HEK293T (cell line): Measurements from ENCODE around the gene DNPH1.

Source experiments
- CTCF ChIA-PET: fragments of 350-600 bp; formaldehyde crosslinking; extraction: SDS; loops from one replicate; lab custom pipeline; 2021; ENCODE audit warnings: antibody characterized with exemption, inconsistent platforms; lab: Yijun Ruan, JAX
- POLR2A ChIA-PET: fragments of 350-600 bp; formaldehyde crosslinking; extraction: SDS; loops from one replicate; lab custom pipeline; 2020; ENCODE audit warnings: antibody characterized with exemption, inconsistent platforms; lab: Yijun Ruan, JAX
- DNase-seq: peaks from one replicate; pipeline ENCODE4 v3.0.0; 2012; ENCODE audit warnings: mixed read lengths; ENCODE audit errors: extremely low spot score
- ARNT ChIP-seq: fragments of 450-650 bp; IDR thresholded peaks from 2 replicates; pipeline ENCODE4 v1.6.1; 2017; ENCODE audit warnings: mild to moderate bottlenecking
- BHLHE40 ChIP-seq: fragments of 450-650 bp; IDR thresholded peaks from 2 replicates; pipeline ENCODE4 v1.6.1; 2016; ENCODE audit warnings: mild to moderate bottlenecking, moderate library complexity, borderline replicate concordance
- CTBP1 ChIP-seq: fragments of 450-650 bp; IDR thresholded peaks from 2 replicates; pipeline ENCODE4 v1.6.1; 2016; ENCODE audit warnings: borderline replicate concordance
- ELF4 ChIP-seq: fragments of 450-650 bp; IDR thresholded peaks from 2 replicates; pipeline ENCODE4 v1.6.1; 2017; ENCODE audit warnings: antibody characterized with exemption
- FOXA1 ChIP-seq: fragments of 450-650 bp; IDR thresholded peaks from 2 replicates; pipeline ENCODE4 v1.6.1; 2016; ENCODE audit warnings: mild to moderate bottlenecking
- FOXK2 ChIP-seq: fragments of 450-650 bp; IDR thresholded peaks from 2 replicates; pipeline ENCODE4 v1.6.1; 2016; ENCODE audit warnings: mild to moderate bottlenecking
- FOXM1 ChIP-seq: fragments of 450-650 bp; IDR thresholded peaks from 2 replicates; pipeline ENCODE4 v1.6.1; 2017; ENCODE audit warnings: mild to moderate bottlenecking, borderline replicate concordance
- HDGF ChIP-seq: fragments of 450-650 bp; IDR thresholded peaks from 2 replicates; pipeline ENCODE4 v1.6.1; 2017; ENCODE audit warnings: antibody characterized with exemption, borderline replicate concordance
- L3MBTL2 ChIP-seq: fragments of 450-650 bp; conservative IDR thresholded peaks from 2 replicates; pipeline ENCODE4 v1.6.1; 2016; ENCODE audit warnings: mild to moderate bottlenecking
- LEF1 ChIP-seq: fragments of 450-650 bp; IDR thresholded peaks from 2 replicates; pipeline ENCODE4 v1.6.1; 2017; ENCODE audit warnings: mild to moderate bottlenecking, borderline replicate concordance
- NFRKB ChIP-seq: fragments of 450-650 bp; IDR thresholded peaks from 2 replicates; pipeline ENCODE4 v1.6.1; 2016; ENCODE audit warnings: mild to moderate bottlenecking, moderate library complexity
- SP1 ChIP-seq: fragments of 450-650 bp; IDR thresholded peaks from 2 replicates; pipeline ENCODE4 v1.6.1; 2017
- SUZ12 ChIP-seq: fragments of 450-650 bp; IDR thresholded peaks from 2 replicates; pipeline ENCODE4 v1.6.1; 2016; ENCODE audit warnings: mild to moderate bottlenecking
- TARDBP ChIP-seq: fragments of 450-650 bp; IDR thresholded peaks from 2 replicates; pipeline ENCODE4 v1.6.1; 2016
- ZNF384 ChIP-seq: fragments of 450-650 bp; IDR thresholded peaks from 2 replicates; pipeline ENCODE4 v1.6.1; 2016
- TF ChIP-seq, protein P1 (sequence below): fragments of 450-650 bp; IDR thresholded peaks from 2 replicates; pipeline ENCODE4 v1.6.1; 2016

The DNPH1 gene

DNA sequence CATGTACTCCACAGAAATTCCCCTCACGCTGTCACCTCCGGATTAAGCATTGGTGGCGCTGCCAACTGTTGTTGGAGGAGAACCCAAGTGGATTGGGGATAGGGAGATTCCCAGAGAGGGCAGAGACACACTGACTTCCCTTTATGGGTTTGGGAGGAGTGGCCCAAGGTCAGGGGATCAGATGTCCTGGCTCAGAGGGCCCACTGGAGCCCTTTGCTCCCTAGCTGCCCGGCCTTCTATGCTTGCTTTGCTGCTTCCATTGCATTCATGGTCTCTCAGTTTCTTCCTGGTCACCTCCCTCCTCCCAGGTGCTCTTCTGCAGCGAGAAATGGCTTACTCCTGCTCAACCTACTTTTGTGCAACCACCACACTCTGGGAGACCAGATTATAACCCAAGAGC, 32.9 kb downstream of the DNPH1 start:
- POLR2A ChIA-PET: interaction anchor here (1.2 kb wide), 1 partner anchor 14 kb away, joined by 5 read pairs; the partner anchor contains the start of gene CUL9
- CTCF ChIA-PET: no interaction called here

DNA sequence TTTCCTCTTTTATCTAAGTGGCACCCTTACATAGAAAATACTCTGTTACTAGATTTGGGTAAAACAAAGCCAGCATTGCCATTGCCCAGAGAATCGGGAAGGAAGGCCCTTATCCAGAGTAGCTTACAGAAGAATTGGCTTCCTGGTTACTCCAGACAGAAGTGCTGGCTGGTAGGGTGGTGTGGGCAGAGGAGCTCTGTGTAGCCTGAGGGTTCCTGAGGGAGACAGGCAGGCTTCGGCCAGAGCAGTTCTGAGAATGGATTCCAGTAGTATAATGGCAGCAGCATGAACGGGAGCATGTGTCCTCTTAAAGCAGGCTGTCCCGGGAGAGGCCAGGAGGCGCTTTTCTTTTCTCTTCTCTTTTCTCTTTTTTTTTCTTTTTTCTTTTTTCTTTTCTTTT, 35.4 kb downstream of the DNPH1 start:
- no peak for DNase-seq
- CTCF ChIA-PET: no interaction called here
- no peak for TF ChIP-seq SP1
- POLR2A ChIA-PET: no interaction called here

More for the DNA sequence above, 32.9 kb downstream of the DNPH1 start:
- DNase-seq: no peak
- TF ChIP-seq BHLHE40 (no peak), FOXM1 (no peak), SP1 (no peak), ZNF384 (no peak), FOXA1 (no peak)

DNA sequence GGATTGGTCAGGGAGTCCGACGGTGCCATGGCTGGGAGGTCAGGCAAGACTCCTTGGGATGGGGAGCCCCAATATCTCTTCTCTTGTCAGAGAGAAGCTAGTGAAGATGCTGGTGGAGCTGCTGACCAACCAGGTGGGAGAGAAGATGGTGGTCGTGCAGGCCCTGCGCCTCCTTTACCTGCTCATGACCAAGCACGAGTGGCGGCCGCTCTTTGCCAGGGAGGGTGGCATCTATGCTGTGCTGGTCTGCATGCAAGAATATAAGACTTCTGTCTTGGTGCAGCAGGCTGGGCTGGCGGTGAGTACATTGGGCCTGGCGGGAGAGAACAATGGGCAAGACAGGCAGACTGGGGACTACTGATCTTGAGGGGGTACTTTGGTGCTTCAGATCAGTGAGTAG, 36.4 kb downstream of the DNPH1 start:
- POLR2A ChIA-PET: interaction anchor here (3.6 kb wide), 1 partner anchor 11 kb away, joined by 18 read pairs; the partner anchor contains the start of gene CUL9
- TF ChIP-seq LEF1 (no peak), ZNF384 (no peak), CTBP1 (no peak), SUZ12 (no peak), TARDBP (no peak), FOXK2 (no peak), ARNT (no peak), FOXM1 (no peak), SP1 (no peak), L3MBTL2 (no peak), BHLHE40 (no peak), HDGF (no peak), FOXA1 (no peak), NFRKB (no peak), ELF4 (no peak)
- TF ChIP-seq, protein P1, sequence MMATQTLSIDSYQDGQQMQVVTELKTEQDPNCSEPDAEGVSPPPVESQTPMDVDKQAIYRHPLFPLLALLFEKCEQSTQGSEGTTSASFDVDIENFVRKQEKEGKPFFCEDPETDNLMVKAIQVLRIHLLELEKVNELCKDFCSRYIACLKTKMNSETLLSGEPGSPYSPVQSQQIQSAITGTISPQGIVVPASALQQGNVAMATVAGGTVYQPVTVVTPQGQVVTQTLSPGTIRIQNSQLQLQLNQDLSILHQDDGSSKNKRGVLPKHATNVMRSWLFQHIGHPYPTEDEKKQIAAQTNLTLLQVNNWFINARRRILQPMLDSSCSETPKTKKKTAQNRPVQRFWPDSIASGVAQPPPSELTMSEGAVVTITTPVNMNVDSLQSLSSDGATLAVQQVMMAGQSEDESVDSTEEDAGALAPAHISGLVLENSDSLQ: no peak
- CTCF ChIA-PET: no interaction called here
- DNase-seq: no peak

DNA sequence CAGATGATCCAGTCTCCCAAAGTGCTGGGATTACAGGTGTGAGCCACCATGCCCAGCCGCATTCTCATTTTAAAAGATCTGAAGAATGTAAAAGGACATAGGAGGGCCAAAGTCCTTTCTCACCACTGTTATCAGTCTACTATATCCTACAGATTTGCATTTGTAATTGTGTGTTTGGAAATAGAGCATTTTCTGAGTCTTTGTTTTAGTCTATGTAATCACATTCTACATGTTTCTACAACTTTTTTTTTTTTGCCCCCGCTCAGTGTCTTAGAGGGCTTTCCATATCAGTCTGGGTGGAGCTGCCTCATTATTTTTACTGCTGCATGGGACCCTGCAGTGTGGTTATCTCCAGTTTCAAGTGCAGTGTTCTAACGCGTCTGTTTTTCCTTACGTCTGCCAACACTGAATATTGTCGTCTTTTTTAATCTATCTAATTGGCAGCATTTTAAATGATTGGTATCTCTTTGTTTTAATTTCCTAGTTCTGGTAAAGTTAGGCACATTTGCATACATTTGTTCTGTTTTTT, 39.4 kb downstream of the DNPH1 start:
- DNase-seq: no peak
- ChIA-PET CTCF (no interaction called here), POLR2A (interaction anchor here (1.2 to 3.6 kb wide), 3 partner anchors 8 to 261 kb away, joined by 3 to 18 read pairs (median 3); partner anchors contain the start of genes CNPY3 and CUL9)
- TF ChIP-seq ELF4: no peak
- TF ChIP-seq HDGF: no peak
- no peak for TF ChIP-seq ARNT
- no peak for TF ChIP-seq LEF1
- TF ChIP-seq FOXM1: no peak

DNA sequence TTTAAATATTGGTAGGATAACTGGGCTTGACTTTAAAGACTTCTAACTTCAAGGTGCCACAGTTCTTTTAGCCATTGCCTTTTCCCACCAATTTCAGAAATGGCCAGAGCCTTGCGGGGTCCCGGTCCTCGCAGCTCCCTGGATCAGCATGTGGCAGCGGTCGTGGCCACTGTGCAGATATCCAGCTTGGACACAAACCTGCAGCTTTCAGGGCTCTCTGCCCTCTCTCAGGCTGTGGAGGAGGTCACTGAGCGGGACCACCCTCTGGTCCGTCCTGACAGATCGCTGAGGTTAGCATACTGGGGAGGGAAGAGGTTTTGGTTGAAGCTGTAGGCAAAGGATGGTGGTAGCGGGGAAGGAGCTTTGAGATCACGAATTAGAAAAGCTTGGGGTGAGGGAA, 40.9 kb downstream of the DNPH1 start:
- POLR2A ChIA-PET: interaction anchor here (0.7 to 1.2 kb wide), 2 partner anchors 14 to 30 kb away, joined by 4 to 5 read pairs; no protein-coding TSS in a partner anchor

DNA sequence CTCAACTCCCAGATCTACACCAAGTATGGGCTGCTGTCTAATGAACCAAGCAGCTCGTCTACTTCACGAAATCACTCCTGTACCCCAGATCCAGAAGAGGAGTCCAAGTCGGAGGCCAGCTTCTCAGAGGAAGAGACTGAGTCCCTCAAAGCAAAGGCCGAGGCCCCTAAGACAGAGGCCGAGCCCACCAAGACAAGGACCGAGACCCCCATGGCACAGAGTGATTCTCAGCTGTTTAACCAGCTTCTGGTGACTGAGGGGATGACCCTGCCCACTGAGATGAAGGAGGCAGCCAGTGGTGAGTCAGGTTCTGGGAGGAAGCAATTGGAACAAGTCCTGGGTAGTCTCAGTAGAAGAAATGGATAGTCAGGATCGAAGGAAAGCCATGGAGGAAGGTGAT, 41.5 kb downstream of the DNPH1 start:
- DNase-seq: no peak
- ChIA-PET CTCF (no interaction called here), POLR2A (interaction anchor here (1.2 kb wide), 2 partner anchors 29 to 259 kb away, joined by 3 to 5 read pairs; partner anchors contain the start of gene CNPY3)
- TF ChIP-seq TARDBP (no peak), FOXA1 (no peak), SUZ12 (no peak), SP1 (no peak), CTBP1 (no peak), FOXK2 (no peak), ARNT (no peak), ELF4 (no peak), L3MBTL2 (no peak), ZNF384 (no peak), HDGF (no peak), BHLHE40 (no peak), LEF1 (no peak), NFRKB (no peak), FOXM1 (no peak)
- TF ChIP-seq, protein P1: no peak

More for the DNA sequence above, 40.9 kb downstream of the DNPH1 start:
- no peak for DNase-seq
- TF ChIP-seq, protein P1: no peak
- no peak for TF ChIP-seq FOXA1
- TF ChIP-seq FOXM1: no peak
- no peak for TF ChIP-seq ZNF384
- TF ChIP-seq BHLHE40: no peak
- TF ChIP-seq NFRKB: no peak
- no peak for TF ChIP-seq FOXK2
- no peak for TF ChIP-seq ARNT
- no peak for TF ChIP-seq SP1
- no peak for TF ChIP-seq L3MBTL2
- TF ChIP-seq HDGF: no peak
- TF ChIP-seq ELF4: no peak
- TF ChIP-seq CTBP1: no peak
- no peak for TF ChIP-seq LEF1
- no peak for TF ChIP-seq SUZ12
- TF ChIP-seq TARDBP: no peak
- CTCF ChIA-PET: no interaction called here
